GM12874 (cell line): ENCODE measurements around the gene CNPPD1.

ENCODE experiments used
- CTCF ChIP-seq: IDR thresholded peaks from 2 replicates; pipeline ENCODE4 v1.5.1; 2011; ENCODE audit warnings: low read depth, mild to moderate bottlenecking, control low read depth, low read length, moderate library complexity; ENCODE audit not compliant: insufficient read depth

The CNPPD1 gene

GRCh38 chr2:219206328-219207133, 29.8 kb upstream of the CNPPD1 start, which contains the start of gene ZFAND2B:
Gene ZFAND2B (plus strand): TSS chr2:219206782. CDS start chr2:219206988, 206 bp downstream.
- TF ChIP-seq CTCF: no peak

- no peak for TF ChIP-seq CTCF
These were observed 29.2 kb upstream of the CNPPD1 start for GRCh38 chr2:219205981-219206327.

- TF ChIP-seq CTCF: no peak
These were observed 28.4 kb upstream of the CNPPD1 start for GRCh38 chr2:219205165-219205538.

- no peak for TF ChIP-seq CTCF
These were observed 27.9 kb upstream of the CNPPD1 start for GRCh38 chr2:219204425-219205164.

- TF ChIP-seq CTCF: no peak
These were observed 22.9 kb upstream of the CNPPD1 start for GRCh38 chr2:219199470-219200211.

- no peak for TF ChIP-seq CTCF
These were observed 22.2 kb upstream of the CNPPD1 start for GRCh38 chr2:219198974-219199373.

- no peak for TF ChIP-seq CTCF
These were observed 20.7 kb upstream of the CNPPD1 start for GRCh38 chr2:219197388-219197787.
